HT1080 (cell line): ENCODE data around the gene MYF6. TPM values are rescaled to one million over a fixed set of nuclear protein-coding genes. Genes with fewer than 3 reads are reported as not detected.
"Not testable (repeated sequence)": the region's sequence is repeated elsewhere in the genome, so short reads cannot be mapped to it uniquely, and the experiment has no call there.

Source experiments
- DNase-seq: peaks from one replicate; pipeline ENCODE4 v3.0.0-alpha.2; 2015; ENCODE audit warnings: low read depth
- polyA plus RNA-seq, 2 experiments: library from polyadenylated mRNA; depleted of rRNA; stranded (reverse); fragments of >200 nt; gene quantifications; 2 replicates each; pipeline ENCODE4 v1.2.3, GENCODE V29; 2015
- total RNA-seq: library from RNA; depleted of rRNA; stranded (reverse); fragments of >200 nt; shearing (Covaris generic); gene quantifications from 2 replicates; pipeline ENCODE4 v1.2.3, GENCODE V29; 2014; rRNA removed

Gene MYF6
- total RNA-seq = not detected in 2 replicates
- not detected in 2 replicates for polyA plus RNA-seq (2015; cell fraction: cytosol; rRNA removed)
- polyA plus RNA-seq (2015; cell fraction: nucleus; rRNA removed) = not detected in 2 replicates

DNA sequence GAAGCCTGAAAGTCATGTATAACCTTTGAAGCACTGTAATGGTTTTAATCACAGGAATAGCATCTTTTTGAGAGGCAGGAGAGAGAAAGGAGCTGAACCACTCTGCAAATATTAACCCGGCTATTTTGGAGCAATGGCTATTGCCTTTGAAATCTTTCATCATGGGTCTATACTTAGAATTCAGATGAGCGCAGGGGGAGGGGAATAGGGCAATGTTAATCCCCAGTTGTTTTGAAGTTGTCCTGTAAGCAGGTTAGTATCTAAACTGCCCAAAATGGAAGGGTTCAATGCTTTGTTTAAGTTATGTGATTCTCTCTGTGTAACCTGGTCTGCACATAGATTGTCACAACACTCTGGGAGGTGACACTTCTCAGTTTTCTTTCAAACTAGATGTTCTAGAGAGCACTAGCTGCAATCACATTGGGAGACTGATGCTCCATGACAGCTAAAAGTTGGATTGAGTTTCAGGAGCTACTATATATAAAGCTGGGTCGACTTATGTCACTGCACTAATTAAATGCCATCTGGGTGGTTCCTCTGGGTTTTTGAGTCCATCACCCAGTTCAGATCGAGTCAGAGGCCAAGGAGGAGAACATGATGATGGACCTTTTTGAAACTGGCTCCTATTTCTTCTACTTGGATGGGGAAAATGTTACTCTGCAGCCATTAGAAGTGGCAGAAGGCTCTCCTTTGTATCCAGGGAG, at the start of gene MYF6:
TSS of gene MYF6 (plus strand) at position 509 of the 704 bp plus-strand sequence. CDS start at position 595, 86 bp downstream.
- DNase-seq = no peak

DNA sequence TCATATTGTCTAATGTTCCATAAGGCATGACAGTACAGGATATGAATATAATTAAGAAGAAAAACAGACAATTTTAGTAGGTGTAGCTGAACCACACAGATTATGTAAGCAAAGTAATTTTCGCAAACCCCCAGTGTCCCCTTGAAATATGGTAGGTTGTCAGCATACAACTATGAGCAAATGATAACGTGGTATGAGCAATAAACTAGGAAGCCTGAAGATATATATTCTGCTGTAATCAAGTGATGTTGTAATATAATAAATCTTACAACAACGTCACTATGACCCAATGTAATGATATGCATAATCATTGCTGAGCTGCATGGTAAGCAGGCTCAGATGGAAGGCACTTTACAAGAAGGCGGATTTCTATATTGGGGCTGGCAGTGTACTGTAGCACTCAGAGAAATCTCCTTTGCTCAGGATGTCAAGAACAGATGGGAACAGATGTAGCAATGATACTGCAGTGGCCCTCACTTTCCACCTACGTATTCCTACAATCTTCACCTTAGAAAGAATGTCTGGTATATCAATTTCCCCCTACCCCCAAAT, 47.8 kb upstream of the MYF6 start:
- DNase-seq = no peak

DNA sequence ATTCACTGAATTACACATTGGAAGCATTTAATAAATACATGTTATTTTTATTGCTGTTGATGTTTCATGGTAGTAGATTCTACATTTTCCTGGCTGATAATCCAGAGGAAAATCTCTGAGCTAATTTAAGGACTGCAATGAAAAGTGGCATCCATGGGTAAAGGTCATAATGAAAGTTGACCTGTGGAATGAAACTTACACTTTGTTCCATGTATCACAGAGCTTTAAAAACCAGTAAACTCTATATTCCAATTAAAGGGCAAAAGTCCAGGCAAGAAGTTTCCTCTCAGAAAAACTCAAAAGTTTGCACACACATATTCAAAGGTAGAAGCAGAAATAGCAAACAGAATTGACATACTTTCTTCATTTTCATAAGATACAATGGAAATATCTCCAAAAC, 44.8 kb upstream of the MYF6 start:
- no peak for DNase-seq

DNA sequence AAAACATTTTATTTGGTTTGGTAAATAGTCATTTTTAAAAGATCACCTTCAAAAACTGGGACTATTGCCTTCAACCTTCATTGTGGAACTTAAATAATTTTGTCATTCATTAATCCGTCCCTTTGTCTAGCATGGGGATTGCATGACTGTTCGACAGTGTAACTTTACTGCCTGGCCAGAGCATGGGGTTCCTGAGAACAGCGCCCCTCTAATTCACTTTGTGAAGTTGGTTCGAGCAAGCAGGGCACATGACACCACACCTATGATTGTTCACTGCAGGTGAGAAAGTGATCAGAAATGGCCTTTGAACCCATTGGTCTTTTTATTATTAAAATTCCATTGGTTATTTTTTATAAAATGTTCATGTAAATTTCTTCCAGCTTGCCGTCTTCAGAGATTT, 37.2 kb upstream of the MYF6 start:
- no peak for DNase-seq

DNA sequence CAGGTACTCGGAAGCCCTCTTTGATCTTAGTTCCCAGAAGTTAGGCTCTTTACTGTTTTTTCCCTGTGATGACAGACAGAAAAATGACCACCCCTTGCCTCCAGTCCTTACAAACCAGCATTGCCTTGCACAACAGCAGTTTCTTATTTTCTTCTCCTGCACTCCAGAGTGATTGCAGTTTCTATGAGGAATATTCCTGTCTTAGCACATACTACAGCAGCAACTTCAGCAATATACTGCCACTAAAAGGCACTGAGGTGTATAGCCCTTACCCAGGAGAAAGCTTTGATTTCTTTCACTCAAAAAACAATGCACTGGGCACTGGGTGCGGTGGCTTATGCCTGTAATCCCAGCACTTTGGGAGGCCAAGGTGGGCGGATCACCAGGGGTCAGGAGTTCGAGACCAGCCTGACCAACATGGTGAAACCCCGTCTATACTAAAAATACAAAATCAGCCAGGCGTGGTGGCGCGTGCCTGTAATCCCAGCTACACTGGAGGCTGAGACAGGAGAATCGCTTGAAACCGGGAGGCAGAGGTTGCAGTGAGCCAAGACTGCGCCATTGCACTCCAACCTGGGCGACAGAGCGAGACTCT, 31.3 kb upstream of the MYF6 start:
- DNase-seq = not testable (repeated sequence)

DNA sequence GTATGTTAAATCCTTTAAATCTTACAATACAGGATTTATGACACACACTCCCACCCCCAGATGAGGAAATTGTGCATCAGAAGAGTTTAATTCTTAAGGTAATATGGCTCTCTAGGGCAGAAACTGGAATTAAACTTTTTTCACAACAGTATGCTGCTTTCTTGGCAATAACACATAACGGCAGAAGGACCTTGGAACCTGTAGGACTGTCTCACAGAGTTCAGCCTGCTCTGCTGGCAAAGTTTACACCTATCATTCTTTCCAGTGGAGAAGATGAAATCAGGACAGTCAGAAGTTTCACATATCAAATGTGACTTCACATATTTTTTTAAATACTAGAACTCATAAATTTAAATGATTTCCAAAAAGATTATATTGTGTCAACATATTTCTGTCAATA, 30.6 kb upstream of the MYF6 start:
- DNase-seq = no peak

DNA sequence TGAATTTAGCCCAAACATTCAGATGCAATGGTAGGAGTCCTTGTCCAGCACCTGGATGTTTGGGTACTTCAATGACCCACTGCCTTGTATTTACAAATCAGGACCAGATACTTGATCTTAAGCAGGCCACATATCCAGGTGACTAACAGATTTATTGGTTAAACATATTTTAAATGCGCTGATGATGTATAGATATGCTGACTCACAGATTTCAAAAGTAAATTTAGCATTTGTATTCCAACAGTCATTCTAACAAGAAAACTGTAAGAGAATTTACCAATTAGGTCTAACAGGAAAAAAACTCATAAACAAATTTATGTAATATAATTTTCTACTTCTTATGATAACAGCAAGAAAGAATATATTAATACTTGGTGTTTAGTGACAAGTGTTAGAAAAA, 29.4 kb upstream of the MYF6 start:
- no peak for DNase-seq

DNA sequence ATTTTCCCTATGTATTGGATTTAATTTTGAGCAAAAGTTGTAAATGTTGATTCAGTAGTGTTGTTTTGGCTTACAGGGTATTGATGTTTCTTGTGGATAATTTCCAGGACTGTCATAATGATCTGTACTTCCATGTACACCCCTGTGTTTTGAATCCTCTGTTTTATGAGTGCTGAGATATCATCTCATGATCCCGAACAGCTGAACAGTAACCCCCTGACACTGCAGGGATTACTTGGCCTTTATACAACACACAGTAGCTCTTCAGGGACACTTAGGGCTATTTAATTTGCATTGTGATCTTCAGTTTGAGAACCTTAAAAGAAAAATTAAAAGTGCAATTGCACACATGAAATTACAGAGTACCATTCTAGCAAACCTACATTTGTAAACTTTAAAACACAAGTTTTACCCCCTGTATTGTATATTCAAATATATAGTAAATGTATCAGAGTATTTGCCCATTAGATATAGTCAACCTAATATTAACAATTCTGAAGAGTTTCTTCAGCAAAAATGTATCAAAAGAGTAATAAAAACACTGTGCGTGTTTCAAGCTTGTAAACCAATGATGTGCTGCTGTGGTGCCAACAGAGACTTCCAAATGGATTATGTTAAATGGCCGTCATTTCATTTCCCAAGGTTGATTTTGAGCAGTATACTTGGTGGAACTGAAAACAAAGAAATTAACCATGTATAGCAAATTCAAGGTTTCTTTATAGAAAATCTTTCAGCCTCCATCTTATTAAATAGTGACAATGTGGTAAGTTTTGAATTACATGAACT, 27.9 kb upstream of the MYF6 start:
- no peak for DNase-seq

DNA sequence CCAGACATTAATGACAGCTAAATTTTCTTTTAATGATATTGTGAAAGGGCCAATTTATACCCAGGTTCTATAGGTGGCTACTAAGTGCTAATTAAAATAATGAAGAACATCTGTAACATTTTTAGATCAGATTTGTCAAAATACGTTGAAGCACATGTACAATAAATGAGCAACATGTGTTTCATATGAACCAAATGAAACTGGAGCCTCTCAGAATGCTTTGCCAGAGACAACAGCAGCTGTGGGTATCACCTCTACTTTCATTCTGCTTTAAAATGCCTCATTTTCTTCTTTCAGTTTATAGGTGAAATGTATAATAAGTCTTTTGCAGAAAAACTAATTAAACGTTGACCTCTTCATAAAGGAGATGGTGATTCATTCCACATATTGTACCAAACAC, 26.1 kb upstream of the MYF6 start:
- no peak for DNase-seq

DNA sequence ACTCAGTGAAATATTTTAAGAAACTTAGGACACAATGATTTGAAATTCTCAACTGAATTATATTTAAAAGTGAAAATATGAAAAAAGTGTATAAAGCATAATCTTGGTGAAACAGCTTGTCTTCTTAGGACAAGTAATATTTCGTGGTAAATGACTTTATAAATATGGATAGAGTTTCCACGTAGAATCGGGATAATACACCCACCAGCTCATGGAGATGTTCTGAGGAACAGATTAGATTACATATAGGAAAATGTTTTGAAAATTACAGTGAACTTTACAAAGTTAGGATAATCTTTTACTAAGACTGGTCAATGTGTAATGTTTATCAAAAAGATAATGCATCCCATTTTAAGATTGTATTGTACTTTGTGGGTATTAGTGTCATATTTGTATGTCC, 25.6 kb upstream of the MYF6 start:
- no peak for DNase-seq

DNA sequence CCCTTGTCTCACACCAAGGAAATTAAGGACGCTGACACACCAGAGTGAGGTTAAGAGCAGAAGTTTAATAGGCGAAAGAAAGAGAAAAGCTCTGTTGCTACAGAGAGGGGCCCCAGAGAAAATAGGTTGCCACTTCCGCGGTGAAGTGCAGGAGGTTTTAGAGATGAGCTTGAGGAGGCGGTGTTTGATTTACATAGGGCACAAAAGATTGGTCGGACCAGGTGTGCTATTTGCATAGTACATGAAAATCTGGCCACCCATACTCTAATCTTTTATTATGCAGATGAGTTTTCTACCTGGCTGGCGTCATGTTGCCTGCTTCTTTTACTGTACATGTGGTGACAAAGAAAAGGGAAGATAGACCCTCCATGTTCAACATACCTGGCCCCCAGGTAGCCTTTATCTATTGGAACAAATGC, 23.3 kb upstream of the MYF6 start:
- DNase-seq = no peak

DNA sequence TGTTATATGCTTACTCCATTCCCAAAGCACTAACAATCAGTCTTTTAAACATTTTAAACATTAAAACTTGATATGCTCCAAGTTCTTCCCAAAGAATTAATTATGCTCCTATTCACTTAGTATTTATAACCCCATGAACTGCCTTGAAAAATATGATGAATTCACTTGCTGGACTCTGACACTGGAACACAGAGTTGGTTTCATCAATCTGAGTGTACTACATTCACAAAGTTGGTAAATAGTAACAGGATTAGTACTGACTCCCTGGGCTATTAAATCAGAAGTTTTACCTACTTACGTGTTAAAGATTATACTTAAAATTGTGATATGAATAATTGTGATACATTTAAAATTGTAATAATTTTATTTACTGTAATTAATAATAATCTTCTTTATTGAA, 17.3 kb upstream of the MYF6 start:
- DNase-seq = no peak

DNA sequence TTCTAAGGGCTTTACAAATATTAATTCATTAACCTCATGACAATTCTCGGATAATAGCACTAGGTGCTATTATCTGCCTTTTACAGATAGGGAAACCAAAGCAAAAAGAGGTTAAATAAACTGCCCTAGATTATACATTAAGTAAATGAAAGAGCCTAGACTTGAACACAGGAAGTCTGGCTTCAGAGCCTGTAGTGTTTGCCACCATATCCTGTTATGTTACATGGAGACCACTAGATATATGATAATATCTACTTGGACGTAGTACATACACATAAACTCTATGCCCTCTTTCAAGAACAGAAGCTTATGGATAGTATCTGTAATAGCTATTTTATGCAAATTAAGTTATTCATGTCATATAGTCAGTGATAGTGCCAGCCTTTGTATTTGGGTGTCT, 16.9 kb upstream of the MYF6 start:
- no peak for DNase-seq

DNA sequence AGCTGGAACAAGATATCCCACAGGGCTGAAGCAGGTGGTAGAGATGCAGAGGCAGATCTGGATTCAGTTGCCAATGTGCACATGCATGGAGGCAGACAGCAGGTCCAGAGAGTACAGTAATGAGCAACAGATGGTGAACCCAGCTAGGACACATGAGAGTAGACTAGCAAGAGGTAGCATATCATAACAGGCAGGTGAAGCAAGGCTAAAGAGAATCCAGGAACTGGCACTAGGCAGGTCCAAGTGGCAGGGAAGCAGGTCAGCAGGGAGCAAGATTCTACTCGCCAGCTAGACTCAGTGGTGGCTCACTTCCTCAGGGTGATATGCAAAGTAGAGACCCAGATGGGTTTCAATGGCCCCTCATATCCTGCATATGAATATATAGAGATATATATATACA, 15.3 kb upstream of the MYF6 start:
- no peak for DNase-seq

DNA sequence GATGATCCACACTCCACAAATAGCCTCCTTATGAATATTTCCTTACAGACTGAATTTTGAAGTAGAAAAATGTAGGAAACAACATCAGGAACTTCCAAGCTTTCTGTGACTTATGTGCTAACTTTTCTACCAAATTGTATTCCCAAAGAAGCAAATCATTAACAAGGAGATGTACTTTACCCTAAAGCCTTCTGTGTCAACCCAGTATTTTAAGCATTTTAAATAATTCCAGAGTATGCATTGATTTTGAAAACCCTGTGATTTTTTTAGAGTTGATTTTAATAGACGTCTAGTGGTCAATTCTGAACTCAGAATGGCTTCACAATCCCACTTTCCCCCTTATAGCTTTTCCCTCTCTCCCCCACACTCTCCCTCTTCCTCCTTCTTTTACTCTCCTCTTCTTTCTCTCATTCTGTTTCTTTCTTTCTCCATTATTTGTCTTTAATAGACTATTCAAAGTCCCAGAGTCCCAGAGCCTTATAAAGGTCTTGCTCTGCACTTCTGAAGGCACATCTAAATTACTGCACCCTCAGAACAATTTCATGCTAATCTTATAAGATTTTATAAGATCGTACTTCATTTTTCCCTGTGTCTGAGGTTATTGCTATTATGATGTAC, 10.1 kb upstream of the MYF6 start:
- no peak for DNase-seq

DNA sequence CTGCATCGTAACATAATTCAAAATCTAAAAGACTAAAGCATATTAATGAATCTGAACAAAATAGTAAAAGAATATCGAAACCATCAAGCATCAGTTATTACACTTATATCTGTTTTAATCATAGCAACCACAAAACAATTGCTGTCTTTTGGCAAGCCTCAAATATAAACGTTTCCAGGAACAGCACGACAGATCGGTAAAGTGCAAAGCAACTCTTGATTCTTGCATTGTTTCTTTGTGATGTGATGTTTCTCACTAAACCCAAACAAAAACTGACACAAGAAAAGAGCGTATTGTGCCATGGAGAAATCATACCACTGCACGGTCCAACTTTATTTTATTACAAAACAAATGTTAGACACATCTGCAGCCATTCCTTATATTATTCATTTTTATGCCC, 9.2 kb upstream of the MYF6 start:
- DNase-seq = no peak

DNA sequence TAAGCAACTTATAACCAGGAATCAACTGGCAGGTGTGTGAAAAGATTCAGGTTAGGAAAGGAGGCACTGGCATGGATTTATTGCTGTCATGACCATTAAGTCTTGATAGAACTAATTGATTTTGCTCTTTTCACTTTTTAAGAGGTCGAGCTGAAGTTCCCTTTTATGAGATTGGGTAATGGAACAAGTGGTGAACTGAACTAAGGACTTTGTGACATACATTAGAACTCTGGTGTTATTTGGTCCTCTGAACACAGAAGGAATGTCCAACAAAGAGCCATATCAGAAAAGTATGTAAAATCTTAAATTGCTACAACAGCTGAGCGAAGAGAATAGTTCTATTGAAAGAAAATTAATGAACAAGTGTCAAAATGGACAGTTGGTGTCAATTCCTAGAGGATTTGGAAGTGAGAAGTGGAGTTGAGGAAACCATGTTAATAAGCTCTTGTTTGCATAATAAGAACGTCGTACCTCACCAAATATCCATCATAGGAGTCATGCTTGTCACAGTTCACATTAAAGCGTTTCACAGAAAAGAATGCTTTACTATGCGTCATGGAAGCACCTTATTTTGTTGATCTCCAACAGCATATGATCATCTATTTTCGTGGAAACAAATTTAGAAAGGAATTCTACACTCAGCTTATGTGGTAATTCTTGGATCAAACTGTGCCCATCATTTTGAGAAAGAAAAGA, 8.4 kb upstream of the MYF6 start:
- no peak for DNase-seq

DNA sequence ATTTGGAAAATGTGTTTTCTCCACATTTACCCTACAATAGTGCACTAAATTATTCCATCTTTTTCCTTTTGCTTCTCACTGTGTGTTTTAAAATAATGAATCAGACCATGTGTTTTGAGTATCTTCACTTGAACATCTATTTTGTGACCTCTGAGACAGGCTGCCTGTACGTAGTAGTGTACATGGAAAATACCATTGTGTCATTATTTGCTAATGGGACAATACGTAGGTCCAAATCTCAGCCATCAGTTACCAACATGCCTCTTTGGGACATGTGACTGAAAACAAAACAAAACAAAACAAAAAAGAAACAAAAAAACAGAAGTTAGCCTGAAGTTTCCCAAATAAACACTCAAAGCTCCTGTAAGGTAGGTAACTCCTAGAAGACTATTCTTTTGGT, 7.1 kb upstream of the MYF6 start:
- DNase-seq = no peak

DNA sequence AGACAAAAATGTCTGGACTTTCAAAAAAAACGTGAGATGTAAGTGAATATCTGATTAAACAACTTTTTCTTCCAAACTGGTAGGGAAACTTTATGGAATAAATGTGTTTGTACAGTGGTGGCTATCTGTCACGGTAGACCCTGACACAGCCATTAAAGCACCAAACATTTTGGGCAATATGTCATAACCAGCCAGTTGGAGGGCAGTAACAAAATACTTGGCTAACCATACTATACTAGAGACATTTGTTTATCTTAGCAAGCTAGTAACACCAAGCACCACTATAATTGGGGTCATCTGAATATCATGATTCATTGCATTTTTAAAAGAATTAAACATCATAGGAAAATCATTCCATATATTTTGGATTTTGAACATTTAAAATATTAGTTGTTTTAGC, 6.0 kb upstream of the MYF6 start:
- DNase-seq = no peak

DNA sequence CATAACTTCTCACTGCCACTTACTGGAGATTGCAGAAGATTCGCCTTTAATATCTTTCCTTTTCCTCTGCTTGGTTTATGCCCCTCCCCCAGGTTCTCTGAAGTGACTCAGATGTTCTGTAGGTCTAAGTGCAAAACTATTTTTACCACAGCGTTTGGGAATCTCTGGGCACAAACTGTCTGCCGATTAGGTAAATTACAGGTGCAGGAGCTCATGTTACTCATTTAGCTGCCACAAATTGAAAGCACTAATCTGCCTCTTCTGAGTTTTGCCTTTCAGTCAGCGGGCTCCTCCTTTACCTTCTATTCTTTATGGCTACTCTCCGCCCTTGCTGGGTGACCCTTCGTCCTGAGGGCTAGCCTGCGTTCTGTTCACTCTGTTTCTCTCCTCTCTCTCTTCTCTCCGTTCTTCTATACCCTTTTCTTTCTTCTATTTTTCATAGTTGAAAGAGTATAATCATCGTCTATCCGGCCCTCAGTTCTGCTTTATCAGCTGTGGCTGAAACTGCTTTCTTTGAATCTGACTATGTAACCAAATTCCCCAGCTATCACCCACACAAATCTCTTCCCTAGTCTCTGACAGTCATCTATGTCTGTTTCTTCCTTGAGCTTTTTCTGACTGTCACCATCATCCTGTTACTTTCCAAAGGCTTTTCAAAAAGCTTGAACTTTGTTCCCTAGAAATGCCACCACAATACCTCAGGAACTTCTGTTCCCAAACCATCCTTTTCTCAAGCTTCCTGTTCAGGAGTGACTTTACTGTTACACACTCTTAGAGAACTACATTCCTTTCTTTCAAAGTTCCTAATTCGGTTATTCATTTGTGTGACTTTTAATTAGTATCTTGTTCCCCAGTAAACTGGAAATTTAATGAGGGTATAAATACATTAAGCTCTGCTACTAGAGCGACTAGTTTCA, 4.3 kb upstream of the MYF6 start:
- peak; percentile 38 for DNase-seq
